Measurements from ENCODE around the gene DLL1.

GRCh38 chr6:170301184-170301583 lies 10.3 kb upstream of the DLL1 start:
- no peak for TF ChIP-seq EZH2phosphoT487 (IDR thresholded peaks at IDR 0.05; ENCODE audit: low read depth)
- TF ChIP-seq, protein P1, sequence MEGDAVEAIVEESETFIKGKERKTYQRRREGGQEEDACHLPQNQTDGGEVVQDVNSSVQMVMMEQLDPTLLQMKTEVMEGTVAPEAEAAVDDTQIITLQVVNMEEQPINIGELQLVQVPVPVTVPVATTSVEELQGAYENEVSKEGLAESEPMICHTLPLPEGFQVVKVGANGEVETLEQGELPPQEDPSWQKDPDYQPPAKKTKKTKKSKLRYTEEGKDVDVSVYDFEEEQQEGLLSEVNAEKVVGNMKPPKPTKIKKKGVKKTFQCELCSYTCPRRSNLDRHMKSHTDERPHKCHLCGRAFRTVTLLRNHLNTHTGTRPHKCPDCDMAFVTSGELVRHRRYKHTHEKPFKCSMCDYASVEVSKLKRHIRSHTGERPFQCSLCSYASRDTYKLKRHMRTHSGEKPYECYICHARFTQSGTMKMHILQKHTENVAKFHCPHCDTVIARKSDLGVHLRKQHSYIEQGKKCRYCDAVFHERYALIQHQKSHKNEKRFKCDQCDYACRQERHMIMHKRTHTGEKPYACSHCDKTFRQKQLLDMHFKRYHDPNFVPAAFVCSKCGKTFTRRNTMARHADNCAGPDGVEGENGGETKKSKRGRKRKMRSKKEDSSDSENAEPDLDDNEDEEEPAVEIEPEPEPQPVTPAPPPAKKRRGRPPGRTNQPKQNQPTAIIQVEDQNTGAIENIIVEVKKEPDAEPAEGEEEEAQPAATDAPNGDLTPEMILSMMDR (IDR thresholded peaks at IDR 0.05; ENCODE audit: low read depth, low read length), result no peak

Measured in OCI-LY3 (cell line).